Stimulated activated effector memory CD8-positive, alpha-beta T cell treated with anti-CD3 and anti-CD28 coated beads, Interleukin-12 subunit alpha, Interleukin-12 subunit beta, amount 100 ng/mL, for 72 hours (primary cell): ENCODE measurements around the gene SLCO4A1.

ENCODE experiments used
- ATAC-seq: fragments of 150-1000 bp; cut with Tn5 transposase; 2 replicates; pipeline ENCODE4 v1.10.0; 2021
- DNase-seq, 2 donors: peaks; one replicate each; pipeline ENCODE4 v3.0.0; 2021 to 2022; ENCODE audit warnings: low spot score in 2 of 2
- H3K27ac Mint-ChIP-seq: one replicate; pipeline ENCODE4 v1.8.0; 2022; ENCODE audit warnings: mild to moderate bottlenecking, mixed read lengths
- H3K36me3 Mint-ChIP-seq: one replicate; pipeline ENCODE4 v1.8.0; 2022; ENCODE audit warnings: mild to moderate bottlenecking, mixed read lengths
- H3K4me1 Mint-ChIP-seq: one replicate; pipeline ENCODE4 v1.8.0; 2022; ENCODE audit warnings: mixed read lengths
- H3K4me3 Mint-ChIP-seq: one replicate; pipeline ENCODE4 v1.8.0; 2022; ENCODE audit warnings: mild to moderate bottlenecking, mixed read lengths
- H3K9me3 Mint-ChIP-seq: one replicate; pipeline ENCODE4 v1.8.0; 2022; ENCODE audit warnings: mixed read lengths

The SLCO4A1 gene

GRCh38 chr20:62636446-62636845 lies 5.9 kb upstream of the SLCO4A1 start:
- Mint-ChIP-seq H3K27ac (peak overlapping the region; percentile 44), H3K4me3 (no peak overlapping the region), H3K36me3 (no peaks in the 10 kb centered on the region), H3K4me1 (peaks cover 11% of the 10 kb centered on the region), H3K9me3 (no peaks in the 10 kb centered on the region)
- ATAC-seq (peak; percentile 32), DNase-seq (no peak)

- H3K4me3 Mint-ChIP-seq, result no peak overlapping the region
- no peak overlapping the region for H3K27ac Mint-ChIP-seq
- H3K4me1 Mint-ChIP-seq, result peaks cover 14% of the 10 kb centered on the region
- H3K9me3 Mint-ChIP-seq, result no peaks in the 10 kb centered on the region
- no peak for DNase-seq
- H3K36me3 Mint-ChIP-seq, result no peaks in the 10 kb centered on the region
- ATAC-seq, result no peak
Observed at GRCh38 chr20:62637110-62637509, 5.2 kb upstream of the SLCO4A1 start.

DNA sequence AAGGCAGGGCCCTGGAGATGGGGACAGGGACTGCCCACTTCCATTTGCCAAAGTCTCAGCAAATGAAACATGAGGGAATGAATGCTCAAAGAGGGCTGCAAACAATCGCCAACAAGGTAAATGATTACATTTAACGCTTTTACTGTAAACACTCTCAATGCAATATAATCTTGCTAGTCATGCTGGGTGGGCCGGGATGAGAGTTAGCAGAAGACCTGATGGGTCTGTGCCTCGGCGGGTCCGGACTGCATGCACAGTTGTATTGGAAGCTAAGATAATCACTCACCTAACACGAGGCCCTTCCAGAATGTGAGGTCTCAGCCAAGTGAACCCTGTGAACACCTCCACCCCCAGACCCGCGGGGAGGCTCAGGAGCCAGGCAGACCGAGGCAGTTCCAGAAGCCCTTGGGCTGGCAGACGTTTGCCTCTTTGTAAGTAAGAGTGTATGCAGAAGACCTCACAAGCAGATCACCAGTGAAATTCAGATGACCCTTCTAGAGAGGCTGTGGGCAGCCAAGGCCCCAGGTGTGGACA lies 4.7 kb upstream of the SLCO4A1 start:
- no peaks in the 10 kb centered on the region for H3K36me3 Mint-ChIP-seq
- ATAC-seq (no peak), DNase-seq (no peak)
- no peak overlapping the region for H3K4me3 Mint-ChIP-seq
- H3K4me1 Mint-ChIP-seq, result peaks cover 14% of the 10 kb centered on the region
- H3K27ac Mint-ChIP-seq, result no peak overlapping the region
- H3K9me3 Mint-ChIP-seq, result no peaks in the 10 kb centered on the region

GRCh38 chr20:62638055-62638570 lies 4.2 kb upstream of the SLCO4A1 start:
- Mint-ChIP-seq H3K9me3 (no peaks in the 10 kb centered on the region), H3K4me1 (peaks cover 14% of the 10 kb centered on the region), H3K4me3 (no peak overlapping the region), H3K36me3 (no peaks in the 10 kb centered on the region), H3K27ac (no peak overlapping the region)
- DNase-seq, result no peak
- ATAC-seq, result no peak

DNA sequence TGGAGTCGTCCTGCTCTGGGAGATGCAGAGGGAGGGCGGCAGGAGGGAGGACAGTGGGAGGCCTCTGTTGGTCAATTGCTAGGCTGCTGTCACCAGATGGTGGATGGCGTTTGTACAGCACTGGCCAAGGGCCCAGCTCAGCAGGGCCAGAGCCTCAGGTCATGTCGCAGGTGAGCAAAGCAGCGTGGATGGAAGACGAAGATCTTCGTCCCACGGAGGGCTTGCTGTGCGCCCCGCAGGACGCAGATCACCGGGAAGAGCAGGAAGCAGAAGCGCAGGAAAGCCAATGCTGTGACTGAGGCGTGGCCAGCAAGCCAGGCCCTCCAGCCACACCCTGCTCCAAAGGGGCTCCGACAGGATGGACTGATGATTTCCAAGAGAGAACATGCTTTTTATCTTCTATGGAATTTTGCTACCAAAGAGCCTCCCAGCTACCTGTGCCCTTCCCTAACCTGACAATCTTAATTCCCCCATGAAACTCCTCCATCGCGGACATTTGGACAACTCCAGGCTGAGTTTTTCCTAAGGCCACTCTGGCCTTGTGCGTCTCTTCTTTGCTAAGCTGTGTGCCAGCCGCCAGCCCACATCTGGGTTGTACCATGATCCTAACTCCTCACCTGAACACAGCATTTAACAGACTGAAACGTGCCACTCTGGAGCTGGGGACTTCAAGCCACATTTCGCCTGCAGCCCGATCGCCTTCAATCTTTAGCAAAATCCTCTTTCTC lies 3.5 kb upstream of the SLCO4A1 start:
- no peak overlapping the region for H3K4me3 Mint-ChIP-seq
- H3K9me3 Mint-ChIP-seq, result no peaks in the 10 kb centered on the region
- peaks cover 4% of the 10 kb centered on the region for H3K36me3 Mint-ChIP-seq
- no peak for ATAC-seq
- no peak for DNase-seq
- H3K4me1 Mint-ChIP-seq, result peaks cover 14% of the 10 kb centered on the region
- no peak overlapping the region for H3K27ac Mint-ChIP-seq

DNA sequence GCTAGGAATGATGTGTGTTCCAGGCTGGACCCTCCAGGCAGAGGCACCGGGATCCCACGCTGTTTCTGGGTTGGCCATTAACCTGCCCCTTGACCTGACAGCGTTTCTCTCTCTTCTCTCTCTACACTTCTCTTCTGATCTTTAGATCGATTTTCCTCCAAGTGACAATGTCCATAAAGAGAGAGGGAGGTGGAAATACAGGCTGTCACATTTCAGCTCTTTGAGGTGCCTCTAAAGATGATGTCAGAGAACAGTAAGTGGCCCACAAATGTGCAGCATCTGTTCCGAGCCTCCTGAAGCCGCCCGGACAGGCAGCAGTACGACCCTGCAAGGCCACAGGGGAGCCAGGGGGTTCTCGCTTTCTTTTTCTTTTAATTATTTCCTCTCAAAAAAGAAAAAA lies 2.5 kb upstream of the SLCO4A1 start:
- Mint-ChIP-seq H3K27ac (no peak overlapping the region), H3K36me3 (peaks cover 8% of the 10 kb centered on the region), H3K4me1 (peaks cover 14% of the 10 kb centered on the region), H3K4me3 (no peak overlapping the region), H3K9me3 (no peaks in the 10 kb centered on the region)
- DNase-seq, result no peak
- ATAC-seq, result no peak

DNA sequence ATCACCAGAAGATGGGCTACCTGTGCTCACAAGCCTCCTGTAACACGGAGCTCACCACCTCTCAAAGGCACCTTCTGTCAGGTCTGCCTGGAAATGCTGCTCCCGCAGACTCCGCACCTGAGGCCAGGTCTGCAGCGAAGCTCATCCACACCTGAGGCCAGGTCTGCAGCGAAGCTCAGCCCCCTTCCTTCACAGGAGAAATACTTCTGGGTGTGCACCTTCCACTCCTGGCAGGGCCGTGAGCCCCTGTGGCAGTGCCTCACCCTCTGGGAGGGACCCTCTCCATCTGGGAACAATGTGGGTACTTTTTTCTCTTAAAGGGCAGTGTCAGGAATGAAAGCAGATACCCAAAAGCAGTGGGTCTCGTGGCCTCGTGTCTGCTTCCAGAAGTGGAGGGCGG lies 1.4 kb upstream of the SLCO4A1 start:
- Mint-ChIP-seq H3K36me3 (peaks cover 8% of the 10 kb centered on the region), H3K4me3 (peak overlapping the region; percentile 71)

GRCh38 chr20:62641321-62642050 lies 817 bp upstream of the SLCO4A1 start:
- Mint-ChIP-seq H3K36me3 (peaks cover 8% of the 10 kb centered on the region), H3K27ac (peak overlapping the region; percentile 40), H3K4me1 (peaks cover 5% of the 10 kb centered on the region), H3K4me3 (peak overlapping the region; percentile 71), H3K9me3 (no peaks in the 10 kb centered on the region)
- DNase-seq (no peak), ATAC-seq (no peak)

More for the DNA sequence above, 1.4 kb upstream of the SLCO4A1 start:
- DNase-seq (no peak), ATAC-seq (no peak)
- Mint-ChIP-seq H3K9me3 (no peaks in the 10 kb centered on the region), H3K4me1 (peaks cover 9% of the 10 kb centered on the region), H3K27ac (no peak overlapping the region)

GRCh38 chr20:62642666-62643520 lies 590 bp downstream of the SLCO4A1 start:
- peak; percentile 58 for ATAC-seq
- peak; percentile 44 to 79 for DNase-seq
- no peaks in the 10 kb centered on the region for H3K9me3 Mint-ChIP-seq
- H3K4me1 Mint-ChIP-seq, result peaks cover 10% of the 10 kb centered on the region
- H3K4me3 Mint-ChIP-seq, result peak overlapping the region; percentile 71
- H3K36me3 Mint-ChIP-seq, result peaks cover 16% of the 10 kb centered on the region
- H3K27ac Mint-ChIP-seq, result no peak overlapping the region

- DNase-seq (no peak), ATAC-seq (no peak)
- H3K9me3 Mint-ChIP-seq, result no peaks in the 10 kb centered on the region
- peaks cover 10% of the 10 kb centered on the region for H3K4me1 Mint-ChIP-seq
- H3K4me3 Mint-ChIP-seq, result peak overlapping the region; percentile 71
- H3K27ac Mint-ChIP-seq, result no peak overlapping the region
- peaks cover 16% of the 10 kb centered on the region for H3K36me3 Mint-ChIP-seq
Observed at GRCh38 chr20:62643521-62644043, 1.3 kb downstream of the SLCO4A1 start.

DNA sequence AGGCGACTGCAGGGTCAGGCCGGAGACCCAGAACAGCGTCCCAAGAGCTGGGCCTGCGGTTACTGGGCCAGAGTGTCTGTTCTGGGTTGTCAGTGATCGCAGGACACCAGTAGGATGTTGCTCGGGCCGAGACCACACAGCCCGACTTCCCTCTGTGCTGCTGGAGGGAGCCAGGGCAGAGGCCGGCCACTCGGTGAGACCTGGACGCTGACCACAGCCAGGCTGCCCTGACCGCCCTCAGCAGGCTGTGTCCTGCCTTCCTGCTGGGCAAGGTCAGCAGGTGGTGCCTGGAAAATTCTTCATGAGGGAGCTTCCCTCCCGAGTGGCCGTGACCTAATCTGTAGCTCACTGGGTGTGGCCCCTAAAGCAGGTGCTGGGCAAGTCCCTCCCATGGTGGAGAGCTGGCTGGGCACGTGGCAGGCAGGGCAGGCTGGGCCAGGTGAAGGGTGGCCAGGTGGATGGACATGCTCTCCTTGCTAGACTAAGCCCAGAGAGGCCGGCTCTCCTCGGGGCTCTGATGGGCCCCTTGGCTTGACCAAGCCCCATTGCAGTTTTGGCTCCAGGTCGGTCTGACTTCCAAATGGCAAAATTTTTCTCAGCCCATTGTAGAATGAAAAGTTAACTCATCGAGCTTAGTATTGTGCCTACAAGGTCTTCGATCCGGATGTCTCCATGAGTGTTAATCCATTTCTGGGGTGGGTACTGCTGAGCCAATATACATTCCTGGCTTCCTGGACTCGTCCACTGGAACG lies 1.9 kb downstream of the SLCO4A1 start:
- H3K4me1 Mint-ChIP-seq, result peaks cover 12% of the 10 kb centered on the region
- ATAC-seq (no peak), DNase-seq (no peak)
- peaks cover 18% of the 10 kb centered on the region for H3K36me3 Mint-ChIP-seq
- H3K27ac Mint-ChIP-seq, result no peak overlapping the region
- H3K4me3 Mint-ChIP-seq, result peak overlapping the region; percentile 71
- H3K9me3 Mint-ChIP-seq, result no peaks in the 10 kb centered on the region

- ATAC-seq (no peak), DNase-seq (no peak)
- Mint-ChIP-seq H3K4me3 (peak overlapping the region; percentile 71), H3K27ac (no peak overlapping the region), H3K9me3 (no peaks in the 10 kb centered on the region), H3K4me1 (peaks cover 19% of the 10 kb centered on the region), H3K36me3 (peaks cover 25% of the 10 kb centered on the region)
Observed at GRCh38 chr20:62644802-62645496, 2.6 kb downstream of the SLCO4A1 start.

GRCh38 chr20:62645613-62646012 lies 3.3 kb downstream of the SLCO4A1 start:
- DNase-seq, result no peak
- no peak for ATAC-seq
- peaks cover 26% of the 10 kb centered on the region for H3K4me1 Mint-ChIP-seq
- H3K4me3 Mint-ChIP-seq, result no peak overlapping the region
- no peak overlapping the region for H3K27ac Mint-ChIP-seq
- H3K9me3 Mint-ChIP-seq, result no peaks in the 10 kb centered on the region
- peaks cover 25% of the 10 kb centered on the region for H3K36me3 Mint-ChIP-seq
